Right ventricle myocardium superior (tissue), 1 donor: ENCODE results near the gene HRK. TPM values are rescaled to one million over a fixed set of nuclear protein-coding genes. Genes with fewer than 3 reads are reported as not detected.
"Not testable (repeated sequence)": the region's sequence is repeated elsewhere in the genome, so short reads cannot be mapped to it uniquely, and the experiment has no call there.

Experiments used
- ATAC-seq: fragments of 200-7000 bp; cut with Tn5 transposase; one replicate; pipeline ENCODE4 v1.9.1; 2020; ENCODE audit warnings: mild to moderate bottlenecking; ENCODE audit not compliant: poor library complexity
- DNase-seq: peaks from one replicate; pipeline ENCODE4 v3.0.0-alpha.2; 2020
- intact Hi-C: fragments of 100-400 bp; cut with DNase I; formaldehyde crosslinking; loops from one replicate; pipeline ENCODE4 v1.11.2; 2022
- total RNA-seq: library from RNA; stranded (reverse); fragmentation: NEBNext Ultra II Directional; extraction: Animal tissue kit (Norgen Biotek cat#: 25700); gene quantifications from one replicate; pipeline ENCODE4 v1.2.1, GENCODE V29; 2021
- donor health status: DM: no; HTN: yes; CAD: no; lungs with severe emphysema.

HRK gene
- total RNA-seq, 1 donor from 2014 or later, result 0.27 TPM

DNA sequence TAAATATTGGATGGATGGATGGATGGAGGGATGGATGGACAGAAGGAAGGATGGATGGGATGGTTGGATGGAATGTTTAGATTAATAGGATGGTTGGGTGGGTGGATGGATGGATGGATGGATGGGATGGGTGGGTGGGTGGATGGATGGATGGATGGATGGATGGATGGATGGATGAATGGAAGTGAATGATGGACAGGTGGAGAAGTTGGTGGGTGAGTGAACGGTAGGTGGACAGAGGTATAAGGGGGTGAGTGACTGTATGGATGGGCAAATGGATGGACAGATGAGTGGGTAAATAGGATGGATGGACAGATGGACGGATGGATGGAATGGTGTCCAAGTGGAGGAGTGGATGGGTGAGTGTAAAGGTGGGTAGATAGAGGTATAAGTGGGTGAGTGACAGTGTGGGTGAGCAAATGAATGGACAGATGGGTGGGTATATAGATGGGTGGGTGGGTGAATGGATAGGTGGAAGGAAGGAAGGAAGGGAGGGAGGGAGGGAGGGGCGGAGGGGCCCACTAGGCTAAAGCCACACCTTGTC is 41.9 kb downstream of the HRK start:
- DNase-seq, result no peak
- ATAC-seq, result no peak
- intact Hi-C loops, result no loop called here

DNA sequence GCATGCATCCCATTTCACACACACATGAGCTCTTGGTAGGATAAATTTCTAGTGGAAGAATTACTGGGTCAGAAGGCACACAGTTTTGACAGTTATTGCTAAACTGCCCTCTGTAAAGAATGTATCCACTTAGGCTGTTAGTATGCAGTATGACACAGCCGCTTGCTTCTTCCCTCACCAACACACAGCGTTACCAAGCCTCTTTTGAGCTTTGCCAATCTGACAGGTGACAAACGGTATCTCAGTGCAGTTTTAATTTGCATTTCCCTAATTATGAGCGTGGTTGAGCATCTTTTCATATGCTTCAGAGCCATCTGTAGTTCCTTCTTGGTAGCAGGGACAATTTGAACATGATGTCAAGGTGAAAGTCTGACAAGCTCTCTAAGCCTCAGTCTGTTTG is 42.9 kb downstream of the HRK start:
- intact Hi-C loops, result no loop called here
- ATAC-seq (no peak), DNase-seq (no peak)

DNA sequence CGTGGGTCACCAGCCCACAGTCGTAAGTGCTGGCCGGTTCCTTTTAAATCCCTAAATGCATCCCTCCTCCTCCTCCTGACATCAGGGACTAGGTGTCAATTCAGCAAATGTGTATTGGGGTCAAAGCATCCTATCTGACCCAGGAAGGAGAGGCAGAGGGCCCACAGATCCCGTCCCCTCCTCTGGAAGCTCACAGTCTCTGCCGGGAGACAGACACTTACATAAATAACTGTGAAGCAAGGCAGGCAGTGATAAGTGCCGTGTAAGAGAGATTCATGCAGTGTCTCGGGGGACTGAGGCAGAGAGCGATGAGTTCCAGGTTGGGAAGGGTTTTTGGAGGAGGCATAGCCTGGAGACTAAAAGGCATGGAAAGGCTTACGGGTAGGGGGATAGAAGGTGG is 44.1 kb downstream of the HRK start:
- ATAC-seq (no peak), DNase-seq (no peak)
- intact Hi-C loops, result no loop called here

DNA sequence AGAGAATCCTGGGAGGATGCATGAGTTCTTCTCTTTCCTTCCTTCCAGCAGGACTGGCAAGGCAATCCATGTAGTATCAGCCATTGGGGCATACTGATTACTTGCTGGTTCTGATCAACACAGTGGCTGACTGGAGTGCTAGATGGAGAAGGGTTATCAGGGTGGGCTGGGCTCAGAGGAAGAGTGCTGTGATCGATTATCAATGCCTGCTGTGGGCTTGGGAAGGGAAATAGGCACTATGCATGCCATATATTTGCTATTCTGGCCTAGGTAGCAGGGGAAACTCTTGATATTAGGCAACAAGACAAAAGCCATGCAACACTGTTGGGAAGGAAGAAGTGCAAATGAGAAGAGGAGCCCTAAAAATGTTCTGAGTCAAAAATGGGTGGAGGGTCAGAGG is 45.8 kb downstream of the HRK start:
- intact Hi-C loops, result no loop called here
- ATAC-seq (no peak), DNase-seq (no peak)

- no peak for ATAC-seq
- no peak for DNase-seq
- intact Hi-C loops, result no loop called here
Observed at GRCh38 chr12:116833474-116833873, 47.8 kb downstream of the HRK start.

- DNase-seq, result no peak
Observed at GRCh38 chr12:116832353-116832752, 48.9 kb downstream of the HRK start.

GRCh38 chr12:116827432-116827831 is 53.8 kb downstream of the HRK start:
- ATAC-seq (no peak), DNase-seq (no peak)
- intact Hi-C loops, result no loop called here

More at GRCh38 chr12:116832353-116832752, 48.9 kb downstream of the HRK start:
- ATAC-seq, result no peak
- intact Hi-C loops, result no loop called here

GRCh38 chr12:116821291-116821690 is 60.0 kb downstream of the HRK start:
- DNase-seq, result no peak
- intact Hi-C loops, result no loop called here
- no peak for ATAC-seq

GRCh38 chr12:116820064-116820656 is 61.1 kb downstream of the HRK start:
- intact Hi-C loops, result no loop called here
- no peak for ATAC-seq
- DNase-seq, result no peak

GRCh38 chr12:116818948-116819832 is 62.1 kb downstream of the HRK start:
- intact Hi-C loops, result loop anchor here (5.0 kb wide), 1 partner anchor 82 kb away; the partner anchor contains the start of genes RNFT2 and SPRING1
- ATAC-seq, result peak; percentile 98
- DNase-seq, result peak; percentile 93

DNA sequence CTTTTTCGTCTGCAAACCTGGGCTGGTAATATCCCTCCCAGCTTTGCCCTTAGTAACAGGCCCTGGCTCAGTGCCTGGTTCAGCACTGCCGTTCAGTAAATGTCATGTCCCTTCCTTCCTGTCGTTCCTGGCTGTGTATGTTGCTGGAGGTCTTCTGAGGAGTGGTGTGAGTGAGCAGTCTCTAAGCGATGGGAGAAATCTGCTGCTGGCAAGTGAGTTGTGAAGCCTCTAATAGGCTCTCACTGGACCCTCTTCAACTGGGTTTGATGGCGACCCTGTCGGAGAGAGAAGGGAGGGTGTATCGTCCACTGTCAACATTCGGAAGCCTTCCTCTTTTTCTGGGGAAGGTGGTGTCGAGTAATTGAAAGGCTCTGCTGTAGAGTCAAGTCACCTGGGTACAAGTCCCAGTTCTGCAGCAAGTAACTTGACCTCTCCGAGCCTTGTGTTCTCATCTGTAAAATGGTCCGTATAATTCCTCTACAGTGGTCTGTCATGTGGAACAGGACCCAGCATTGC is 62.8 kb downstream of the HRK start:
- ATAC-seq, result peak; percentile 25
- peak; percentile 58 for DNase-seq
- intact Hi-C loops, result loop anchor here (5.0 kb wide), 1 partner anchor 81 kb away; the partner anchor contains the start of genes RNFT2 and SPRING1

DNA sequence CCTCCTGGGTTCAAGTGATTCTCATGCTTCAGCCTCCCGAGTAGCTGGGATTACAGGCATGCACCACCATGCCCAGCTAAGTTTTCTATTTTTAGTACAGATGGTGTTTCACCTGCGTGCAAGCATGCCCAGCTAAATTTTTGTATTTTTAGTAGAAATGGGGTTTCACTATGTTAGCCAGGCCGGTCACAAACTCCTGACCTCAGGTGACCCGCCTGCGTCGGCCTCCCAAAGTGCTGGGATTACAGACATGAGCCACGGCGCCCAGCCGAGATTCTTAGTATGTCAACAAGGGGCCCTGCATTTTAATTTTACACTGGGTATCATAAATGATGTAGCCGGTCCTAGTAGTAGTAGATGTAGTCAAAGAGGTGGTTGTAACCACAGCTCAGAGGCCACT is 66.5 kb downstream of the HRK start:
- not testable (repeated sequence) for ATAC-seq
- intact Hi-C loops, result loop anchor here (5.0 kb wide), 1 partner anchor 77 kb away; the partner anchor contains the start of genes RNFT2 and SPRING1

GRCh38 chr12:116813271-116814041 is 67.8 kb downstream of the HRK start:
- no peak for DNase-seq
- no peak for ATAC-seq
- intact Hi-C loops, result no loop called here

More for the DNA sequence above, 66.5 kb downstream of the HRK start:
- not testable (repeated sequence) for DNase-seq

DNA sequence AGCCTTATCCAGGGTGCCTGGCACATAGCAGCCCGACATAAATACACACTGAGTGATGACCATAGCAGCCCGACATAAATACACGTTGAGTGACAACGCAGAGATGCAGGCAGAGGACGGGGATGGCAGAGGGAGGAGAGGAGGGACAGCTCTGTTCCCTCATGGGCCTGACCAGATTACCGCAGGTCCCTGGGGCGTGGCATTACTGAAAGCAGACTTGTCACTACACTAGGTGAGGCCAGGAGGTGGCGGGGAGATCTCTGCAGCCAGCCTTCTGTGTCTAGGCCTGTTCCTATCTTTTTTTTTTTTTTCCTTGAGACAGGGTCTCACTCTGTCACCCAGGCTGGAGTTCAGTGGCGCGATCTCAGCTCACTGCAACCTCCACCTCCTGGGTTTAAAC is 69.0 kb downstream of the HRK start:
- ATAC-seq (no peak), DNase-seq (no peak)
- intact Hi-C loops, result no loop called here

DNA sequence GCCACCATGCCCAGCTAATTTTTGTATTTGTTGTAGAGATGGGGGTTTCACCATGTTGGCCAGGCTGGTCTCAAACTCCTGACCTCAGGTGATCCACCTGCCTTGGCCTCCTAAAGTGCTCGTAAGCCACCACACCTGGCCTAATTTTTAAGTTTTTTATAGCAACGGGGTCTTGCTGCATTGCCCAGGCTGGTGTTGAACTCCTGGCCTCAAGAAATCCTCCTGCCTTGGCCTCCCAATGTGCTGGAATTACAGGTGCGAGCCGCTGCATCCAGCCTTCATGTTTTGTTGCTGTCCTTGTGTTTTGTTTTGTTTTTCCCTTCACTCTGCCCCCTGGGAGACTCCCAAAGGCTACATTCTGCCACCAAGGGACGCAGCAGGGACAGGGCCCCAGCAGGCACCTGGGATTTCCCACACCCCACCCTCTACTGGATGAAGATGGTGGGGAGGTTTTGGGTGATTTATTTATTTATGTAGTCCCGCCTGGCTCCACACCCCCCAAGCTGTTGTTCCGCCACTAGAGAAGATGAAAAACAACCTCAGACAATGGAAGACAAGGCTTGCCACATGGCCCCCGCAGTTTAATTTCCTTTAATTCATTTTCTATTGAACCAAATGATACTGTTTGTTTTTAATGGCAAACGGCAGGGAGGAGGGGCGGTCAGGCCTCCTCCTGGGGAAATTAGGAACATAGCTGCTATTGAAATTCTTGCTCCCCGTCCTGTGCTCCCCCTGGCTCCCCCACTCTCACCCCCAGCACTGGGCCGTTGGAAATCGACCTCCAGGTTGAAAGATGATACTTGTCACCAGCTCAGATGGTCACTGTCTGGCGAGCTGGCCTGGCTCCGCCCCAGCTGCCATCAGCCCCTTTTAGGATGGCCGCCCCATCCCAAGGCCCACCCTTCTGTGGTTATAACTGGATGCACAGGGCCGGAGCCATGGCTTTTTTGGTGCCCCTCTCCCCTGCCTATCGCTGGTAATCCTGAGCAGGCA is 72.8 kb downstream of the HRK start:
- DNase-seq, result no peak
- intact Hi-C loops, result no loop called here
- ATAC-seq, result no peak

DNA sequence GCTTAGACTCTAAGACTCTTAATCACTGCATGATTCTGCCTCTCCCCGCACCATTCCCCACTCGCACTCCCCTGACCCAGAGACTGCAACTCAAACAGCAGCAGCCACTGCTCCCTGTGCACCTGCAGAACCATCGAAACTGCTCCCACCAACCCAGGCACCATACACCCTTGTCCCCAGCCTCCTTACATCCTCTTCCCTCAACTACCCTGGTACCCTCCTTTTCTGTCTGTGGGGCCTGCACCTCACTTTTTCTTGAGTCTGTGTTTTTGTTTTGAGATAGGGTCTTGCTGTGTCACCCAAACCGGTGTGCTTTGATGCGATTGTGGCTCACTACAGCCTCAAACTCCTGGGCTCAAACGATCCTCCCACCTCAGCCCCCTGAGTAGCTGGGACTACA is 73.7 kb downstream of the HRK start:
- intact Hi-C loops, result no loop called here
- ATAC-seq, result no peak

DNA sequence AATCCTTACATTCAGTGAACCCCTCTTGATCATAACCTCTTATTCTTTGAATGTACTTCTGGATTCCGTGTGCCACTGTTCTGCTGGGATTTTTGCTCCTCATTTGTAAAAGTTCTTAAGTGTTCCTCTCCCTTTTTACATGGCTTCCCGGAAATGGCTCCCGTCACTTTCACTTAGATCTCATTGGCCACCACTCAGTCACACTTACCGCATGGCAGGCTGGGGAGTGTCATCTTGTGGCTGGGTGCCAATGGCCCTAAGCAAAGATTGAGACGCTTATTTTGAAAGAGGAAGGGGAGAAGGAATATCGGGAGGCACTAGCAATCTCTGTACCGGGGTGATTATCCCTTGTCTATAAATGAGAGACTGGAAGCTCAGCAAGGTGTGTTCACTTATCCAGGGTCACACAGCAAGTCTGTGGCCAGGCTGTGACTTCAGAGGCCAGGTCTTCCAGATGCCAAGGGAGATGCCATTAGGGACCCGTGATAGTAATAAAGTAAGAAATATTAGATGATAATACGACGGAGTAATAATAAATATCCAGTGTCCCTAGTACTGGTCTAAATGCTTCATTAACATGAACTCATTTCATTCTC is 74.3 kb downstream of the HRK start:
- ATAC-seq (no peak), DNase-seq (no peak)
- intact Hi-C loops, result no loop called here

More for the DNA sequence above, 73.7 kb downstream of the HRK start:
- no peak for DNase-seq
